Stimulated activated naive CD8-positive, alpha-beta T cell treated with anti-CD3 and anti-CD28 coated beads, Interleukin-15, amount 100 ng/mL, for 72 hours (primary cell): Measurements from ENCODE around the gene NID2.
A peak's percentile ranks its signal among the peaks of the same experiment; 100 is the strongest.

Experiments
- ATAC-seq: fragments of 150-1000 bp; cut with Tn5 transposase; 2 replicates; pipeline ENCODE4 v1.10.0; 2021; ENCODE audit warnings: mild to moderate bottlenecking, moderate library complexity
- DNase-seq, 2 donors: peaks; one replicate each; pipeline ENCODE4 v3.0.0; 2021 to 2022
- H3K27ac Mint-ChIP-seq, 2 donors: one replicate each; pipeline ENCODE4 v1.8.0; 2022; ENCODE audit warnings: mild to moderate bottlenecking in 2 of 2, mixed read lengths in 2 of 2, moderate library complexity in 2 of 2
- H3K27me3 Mint-ChIP-seq: one replicate; pipeline ENCODE4 v1.8.0; 2022; ENCODE audit warnings: mixed read lengths
- H3K4me1 Mint-ChIP-seq: one replicate; pipeline ENCODE4 v1.8.0; 2022; ENCODE audit warnings: mild to moderate bottlenecking, mixed read lengths
- H3K4me3 Mint-ChIP-seq, 2 donors: one replicate each; pipeline ENCODE4 v1.8.0; 2022; ENCODE audit warnings: mild to moderate bottlenecking in 2 of 2, mixed read lengths in 2 of 2, moderate library complexity in 1 of 2
- H3K9me3 Mint-ChIP-seq, 2 donors: one replicate each; pipeline ENCODE4 v1.8.0; 2022; ENCODE audit warnings: mixed read lengths in 2 of 2

Gene NID2

GRCh38 chr14:52011523-52011922 lies 57.3 kb downstream of the NID2 start:
- ATAC-seq, result no peak
- no peaks in the 10 kb centered on the region for H3K9me3 Mint-ChIP-seq

GRCh38 chr14:52010173-52010693 lies 58.6 kb downstream of the NID2 start:
- H3K4me3 Mint-ChIP-seq, result no peak overlapping the region
- H3K9me3 Mint-ChIP-seq, result no peaks in the 10 kb centered on the region
- DNase-seq, result no peak
- peaks cover 6% of the 10 kb centered on the region for H3K4me1 Mint-ChIP-seq
- ATAC-seq, result no peak
- no peaks in the 10 kb centered on the region for H3K27me3 Mint-ChIP-seq
- H3K27ac Mint-ChIP-seq, result peak overlapping the region in 1 of 2 donors; percentile 54

More at GRCh38 chr14:52011523-52011922, 57.3 kb downstream of the NID2 start:
- H3K27me3 Mint-ChIP-seq, result peaks cover 4% of the 10 kb centered on the region
- no peak for DNase-seq
- H3K27ac Mint-ChIP-seq, result peak overlapping the region in 1 of 2 donors; percentile 14
- no peak overlapping the region for H3K4me3 Mint-ChIP-seq
- H3K4me1 Mint-ChIP-seq, result peaks cover 6% of the 10 kb centered on the region

GRCh38 chr14:52008136-52008535 lies 60.7 kb downstream of the NID2 start:
- no peak for DNase-seq
- Mint-ChIP-seq H3K4me3 (no peak overlapping the region), H3K4me1 (no peaks in the 10 kb centered on the region), H3K27ac (peak overlapping the region in 1 of 2 donors; percentile 88), H3K9me3 (no peaks in the 10 kb centered on the region), H3K27me3 (no peaks in the 10 kb centered on the region)
- no peak for ATAC-seq

- DNase-seq (no peak), ATAC-seq (no peak)
- Mint-ChIP-seq H3K27me3 (no peaks in the 10 kb centered on the region), H3K4me1 (no peaks in the 10 kb centered on the region), H3K9me3 (no peaks in the 10 kb centered on the region), H3K27ac (no peak overlapping the region), H3K4me3 (no peak overlapping the region)
Measured at GRCh38 chr14:52007637-52008036, 61.2 kb downstream of the NID2 start.

- H3K9me3 Mint-ChIP-seq, result no peaks in the 10 kb centered on the region
- H3K27ac Mint-ChIP-seq, result no peak overlapping the region
Measured at GRCh38 chr14:52007211-52007610, 61.6 kb downstream of the NID2 start.

GRCh38 chr14:52006361-52006760 lies 62.5 kb downstream of the NID2 start:
- Mint-ChIP-seq H3K9me3 (no peaks in the 10 kb centered on the region), H3K4me3 (no peak overlapping the region), H3K4me1 (no peaks in the 10 kb centered on the region), H3K27ac (no peak overlapping the region), H3K27me3 (no peaks in the 10 kb centered on the region)
- ATAC-seq (no peak), DNase-seq (no peak)

More at GRCh38 chr14:52007211-52007610, 61.6 kb downstream of the NID2 start:
- ATAC-seq (no peak), DNase-seq (no peak)
- Mint-ChIP-seq H3K27me3 (no peaks in the 10 kb centered on the region), H3K4me3 (no peak overlapping the region), H3K4me1 (no peaks in the 10 kb centered on the region)

GRCh38 chr14:52005625-52006024 lies 63.2 kb downstream of the NID2 start:
- ATAC-seq, result no peak
- Mint-ChIP-seq H3K4me3 (no peak overlapping the region), H3K27me3 (no peaks in the 10 kb centered on the region), H3K27ac (no peak overlapping the region), H3K9me3 (no peaks in the 10 kb centered on the region), H3K4me1 (no peaks in the 10 kb centered on the region)
- no peak for DNase-seq

GRCh38 chr14:52003324-52003723 lies 65.5 kb downstream of the NID2 start:
- no peak for DNase-seq
- no peaks in the 10 kb centered on the region for H3K9me3 Mint-ChIP-seq
- no peak overlapping the region for H3K27ac Mint-ChIP-seq
- no peak overlapping the region for H3K4me3 Mint-ChIP-seq
- no peak for ATAC-seq
- H3K27me3 Mint-ChIP-seq, result no peaks in the 10 kb centered on the region
- H3K4me1 Mint-ChIP-seq, result no peaks in the 10 kb centered on the region

GRCh38 chr14:52002542-52002941 lies 66.3 kb downstream of the NID2 start:
- Mint-ChIP-seq H3K4me3 (no peak overlapping the region), H3K27ac (no peak overlapping the region), H3K27me3 (no peaks in the 10 kb centered on the region), H3K9me3 (no peaks in the 10 kb centered on the region), H3K4me1 (no peaks in the 10 kb centered on the region)
- ATAC-seq (no peak), DNase-seq (no peak)

GRCh38 chr14:52000696-52001095 lies 68.2 kb downstream of the NID2 start:
- Mint-ChIP-seq H3K4me3 (no peak overlapping the region), H3K27ac (no peak overlapping the region), H3K4me1 (peaks cover 9% of the 10 kb centered on the region), H3K9me3 (no peaks in the 10 kb centered on the region), H3K27me3 (no peaks in the 10 kb centered on the region)
- ATAC-seq (no peak), DNase-seq (no peak)

GRCh38 chr14:52000019-52000582 lies 68.8 kb downstream of the NID2 start:
- Mint-ChIP-seq H3K4me1 (peaks cover 13% of the 10 kb centered on the region), H3K4me3 (no peak overlapping the region), H3K27me3 (no peaks in the 10 kb centered on the region), H3K9me3 (no peaks in the 10 kb centered on the region), H3K27ac (no peak overlapping the region)
- DNase-seq (no peak), ATAC-seq (no peak)

- Mint-ChIP-seq H3K4me1 (peaks cover 23% of the 10 kb centered on the region), H3K4me3 (no peak overlapping the region)
- no peak for DNase-seq
Measured at GRCh38 chr14:51999084-51999483, 69.8 kb downstream of the NID2 start.

GRCh38 chr14:51998348-51998747 lies 70.5 kb downstream of the NID2 start:
- H3K27me3 Mint-ChIP-seq, result no peaks in the 10 kb centered on the region
- no peak overlapping the region for H3K27ac Mint-ChIP-seq
- DNase-seq (no peak), ATAC-seq (no peak)
- no peaks in the 10 kb centered on the region for H3K9me3 Mint-ChIP-seq
- peaks cover 28% of the 10 kb centered on the region for H3K4me1 Mint-ChIP-seq
- H3K4me3 Mint-ChIP-seq, result no peak overlapping the region

More at GRCh38 chr14:51999084-51999483, 69.8 kb downstream of the NID2 start:
- Mint-ChIP-seq H3K27me3 (no peaks in the 10 kb centered on the region), H3K9me3 (no peaks in the 10 kb centered on the region), H3K27ac (no peak overlapping the region)
- no peak for ATAC-seq

GRCh38 chr14:51996148-51996746 lies 72.6 kb downstream of the NID2 start:
- Mint-ChIP-seq H3K9me3 (no peaks in the 10 kb centered on the region), H3K4me3 (no peak overlapping the region), H3K27ac (no peak overlapping the region), H3K27me3 (no peaks in the 10 kb centered on the region), H3K4me1 (peaks cover 32% of the 10 kb centered on the region)
- ATAC-seq, result no peak
- DNase-seq, result no peak

- peak overlapping the region in 1 of 2 donors; percentile 21 for H3K4me3 Mint-ChIP-seq
- no peaks in the 10 kb centered on the region for H3K27me3 Mint-ChIP-seq
- H3K9me3 Mint-ChIP-seq, result no peaks in the 10 kb centered on the region
- ATAC-seq, result no peak
- no peak overlapping the region for H3K27ac Mint-ChIP-seq
- H3K4me1 Mint-ChIP-seq, result peaks cover 43% of the 10 kb centered on the region
- DNase-seq, result no peak
Measured at GRCh38 chr14:51993285-51993920, 75.5 kb downstream of the NID2 start.

GRCh38 chr14:51990488-51990887 lies 78.4 kb downstream of the NID2 start:
- Mint-ChIP-seq H3K4me3 (peak overlapping the region; percentile 88 to 93), H3K27me3 (no peaks in the 10 kb centered on the region), H3K27ac (peak overlapping the region in 1 of 2 donors; percentile 97), H3K9me3 (no peaks in the 10 kb centered on the region), H3K4me1 (peaks cover 36% of the 10 kb centered on the region)
- ATAC-seq, result no peak
- no peak for DNase-seq
